GM20000 (cell line): ENCODE measurements around the gene FARP1.
"Not testable (repeated sequence)": the region's sequence is repeated elsewhere in the genome, so short reads cannot be mapped to it uniquely, and the experiment has no call there.

Source experiments
- DNase-seq: peaks from one replicate; pipeline ENCODE4 v3.0.0; 2012; ENCODE audit warnings: low spot score
- CTCF ChIP-seq: IDR thresholded peaks from 2 replicates; pipeline ENCODE4 v1.5.1; 2012; ENCODE audit warnings: mild to moderate bottlenecking, control low read depth; ENCODE audit errors: extremely low read depth, missing control alignments

FARP1 gene

GRCh38 chr13:98263841-98264240, 120.9 kb downstream of the FARP1 start:
- TF ChIP-seq CTCF, result no peak
- no peak for DNase-seq

GRCh38 chr13:98264877-98265276, 122.0 kb downstream of the FARP1 start:
- DNase-seq, result no peak
- no peak for TF ChIP-seq CTCF

- no peak for DNase-seq
- no peak for TF ChIP-seq CTCF
Measured at GRCh38 chr13:98265692-98266551, 123.0 kb downstream of the FARP1 start.

GRCh38 chr13:98267080-98267912, 124.4 kb downstream of the FARP1 start:
- TF ChIP-seq CTCF, result no peak
- DNase-seq, result peak; percentile 21

- no peak for TF ChIP-seq CTCF
- no peak for DNase-seq
Measured at GRCh38 chr13:98269386-98269785, 126.5 kb downstream of the FARP1 start.

- DNase-seq, result no peak
- no peak for TF ChIP-seq CTCF
Measured at GRCh38 chr13:98270819-98271218, 127.9 kb downstream of the FARP1 start.

- not testable (repeated sequence) for DNase-seq
Measured at GRCh38 chr13:98271646-98272045, 128.8 kb downstream of the FARP1 start.
